Nephron (organoid): ENCODE measurements around the gene SF3B1.
"Not testable (repeated sequence)": the region's sequence is repeated elsewhere in the genome, so short reads cannot be mapped to it uniquely, and the experiment has no call there.

Experiments used
- H3K27ac Mint-ChIP-seq, 3 experiments: 2 replicates each; pipeline ENCODE4 v1.8.0; 2020; ENCODE audit warnings: mixed read lengths in 3 of 3, mild to moderate bottlenecking in 2 of 3, moderate library complexity in 1 of 3
- H3K27me3 Mint-ChIP-seq: 2 replicates; pipeline ENCODE4 v1.8.0; 2021; ENCODE audit warnings: low read depth, mild to moderate bottlenecking, moderate library complexity, mixed read lengths
- H3K36me3 Mint-ChIP-seq: 2 replicates; pipeline ENCODE4 v1.8.0; 2020; ENCODE audit warnings: low read depth, mixed read lengths
- H3K4me1 Mint-ChIP-seq: 2 replicates; pipeline ENCODE4 v1.8.0; 2020; ENCODE audit warnings: mixed read lengths
- H3K4me3 Mint-ChIP-seq, 3 experiments: 2 replicates each; pipeline ENCODE4 v1.8.0; 2020; ENCODE audit warnings: mild to moderate bottlenecking in 3 of 3, mixed read lengths in 3 of 3, moderate library complexity in 2 of 3
- H3K9me3 Mint-ChIP-seq: 2 replicates; pipeline ENCODE4 v1.8.0; 2020; ENCODE audit warnings: mixed read lengths
- TF ChIP-seq, protein P1 (sequence below), 3 experiments: fragments of 200-600 bp; sonication (generic); IDR thresholded peaks; one replicate each; pipeline ENCODE4 v1.5.0; 2021; ENCODE audit warnings: antibody characterized with exemption in 3 of 3; ENCODE audit not compliant: unreplicated experiment in 3 of 3

Gene SF3B1

GRCh38 chr2:197388866-197389587, 45.8 kb downstream of the SF3B1 start:
- Mint-ChIP-seq H3K27ac (no peak overlapping the region), H3K27me3 (no peaks in the 10 kb centered on the region), H3K4me3 (no peak overlapping the region), H3K36me3 (peaks cover 23% of the 10 kb centered on the region), H3K4me1 (no peaks in the 10 kb centered on the region), H3K9me3 (no peaks in the 10 kb centered on the region)
- TF ChIP-seq, protein P1, sequence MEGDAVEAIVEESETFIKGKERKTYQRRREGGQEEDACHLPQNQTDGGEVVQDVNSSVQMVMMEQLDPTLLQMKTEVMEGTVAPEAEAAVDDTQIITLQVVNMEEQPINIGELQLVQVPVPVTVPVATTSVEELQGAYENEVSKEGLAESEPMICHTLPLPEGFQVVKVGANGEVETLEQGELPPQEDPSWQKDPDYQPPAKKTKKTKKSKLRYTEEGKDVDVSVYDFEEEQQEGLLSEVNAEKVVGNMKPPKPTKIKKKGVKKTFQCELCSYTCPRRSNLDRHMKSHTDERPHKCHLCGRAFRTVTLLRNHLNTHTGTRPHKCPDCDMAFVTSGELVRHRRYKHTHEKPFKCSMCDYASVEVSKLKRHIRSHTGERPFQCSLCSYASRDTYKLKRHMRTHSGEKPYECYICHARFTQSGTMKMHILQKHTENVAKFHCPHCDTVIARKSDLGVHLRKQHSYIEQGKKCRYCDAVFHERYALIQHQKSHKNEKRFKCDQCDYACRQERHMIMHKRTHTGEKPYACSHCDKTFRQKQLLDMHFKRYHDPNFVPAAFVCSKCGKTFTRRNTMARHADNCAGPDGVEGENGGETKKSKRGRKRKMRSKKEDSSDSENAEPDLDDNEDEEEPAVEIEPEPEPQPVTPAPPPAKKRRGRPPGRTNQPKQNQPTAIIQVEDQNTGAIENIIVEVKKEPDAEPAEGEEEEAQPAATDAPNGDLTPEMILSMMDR (IDR thresholded peaks at IDR 0.05; ENCODE audit: unreplicated experiment in 3 of 3) = no peak

DNA sequence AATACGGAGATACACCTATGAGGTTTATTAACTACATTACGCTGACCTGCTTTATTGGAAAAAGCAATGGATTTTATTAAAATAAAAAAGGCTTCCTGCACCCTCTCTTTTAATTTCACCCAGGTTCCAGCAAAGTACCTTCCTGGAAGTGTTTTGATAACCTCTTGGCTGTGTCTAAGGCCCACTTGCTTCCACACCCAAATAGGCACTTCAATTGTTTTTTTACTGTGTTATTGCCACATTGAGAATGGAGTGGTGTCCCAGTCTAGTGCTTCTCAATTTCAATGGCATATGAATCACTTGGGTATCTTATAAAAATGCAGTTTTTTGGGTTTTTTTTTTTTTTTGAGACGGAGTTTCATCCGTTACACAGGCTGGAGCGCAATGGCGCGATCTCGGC, 47.6 kb downstream of the SF3B1 start:
- H3K36me3 Mint-ChIP-seq = peaks cover 13% of the 10 kb centered on the region
- no peak overlapping the region for H3K4me3 Mint-ChIP-seq
- TF ChIP-seq, protein P1 (IDR thresholded peaks at IDR 0.05; ENCODE audit: unreplicated experiment in 3 of 3) = no peak
- H3K27me3 Mint-ChIP-seq = no peaks in the 10 kb centered on the region
- no peaks in the 10 kb centered on the region for H3K9me3 Mint-ChIP-seq
- no peak overlapping the region for H3K27ac Mint-ChIP-seq
- no peaks in the 10 kb centered on the region for H3K4me1 Mint-ChIP-seq

DNA sequence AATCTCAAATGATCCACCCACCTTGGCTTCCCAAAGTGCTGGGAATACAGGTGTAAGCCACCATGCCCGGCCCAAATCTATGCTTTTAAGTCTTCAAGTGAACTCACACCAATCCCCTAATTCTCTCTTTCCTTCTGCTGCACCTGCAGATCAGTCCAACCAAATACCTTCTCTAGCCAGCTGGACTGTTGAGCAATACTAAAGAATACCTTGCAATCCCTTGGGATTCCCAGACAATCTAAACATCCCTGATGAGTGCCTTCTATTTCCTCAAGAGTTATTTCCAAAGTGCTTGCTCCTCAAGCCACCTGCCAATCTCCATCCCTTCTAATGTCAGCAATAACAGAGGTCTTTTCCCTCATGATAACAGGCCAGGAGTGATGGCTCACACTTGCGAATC, 48.6 kb downstream of the SF3B1 start:
- TF ChIP-seq, protein P1 (IDR thresholded peaks at IDR 0.05; ENCODE audit: unreplicated experiment in 3 of 3) = no peak
- Mint-ChIP-seq H3K27me3 (no peaks in the 10 kb centered on the region), H3K36me3 (peaks cover 6% of the 10 kb centered on the region), H3K4me3 (no peak overlapping the region), H3K27ac (no peak overlapping the region), H3K4me1 (no peaks in the 10 kb centered on the region), H3K9me3 (no peaks in the 10 kb centered on the region)

GRCh38 chr2:197383825-197384224, 51.0 kb downstream of the SF3B1 start:
- Mint-ChIP-seq H3K36me3 (no peaks in the 10 kb centered on the region), H3K4me1 (peaks cover 9% of the 10 kb centered on the region), H3K9me3 (no peaks in the 10 kb centered on the region), H3K27ac (no peak overlapping the region), H3K27me3 (no peaks in the 10 kb centered on the region), H3K4me3 (no peak overlapping the region)
- TF ChIP-seq, protein P1 (IDR thresholded peaks at IDR 0.05; ENCODE audit: unreplicated experiment in 3 of 3) = no peak

GRCh38 chr2:197381641-197382040, 53.2 kb downstream of the SF3B1 start:
- H3K36me3 Mint-ChIP-seq = no peaks in the 10 kb centered on the region
- H3K4me1 Mint-ChIP-seq = peaks cover 17% of the 10 kb centered on the region
- TF ChIP-seq, protein P1 (IDR thresholded peaks at IDR 0.05; ENCODE audit: unreplicated experiment in 3 of 3) = no peak
- H3K27me3 Mint-ChIP-seq = no peaks in the 10 kb centered on the region
- H3K27ac Mint-ChIP-seq = no peak overlapping the region
- H3K9me3 Mint-ChIP-seq = no peaks in the 10 kb centered on the region
- H3K4me3 Mint-ChIP-seq = no peak overlapping the region

DNA sequence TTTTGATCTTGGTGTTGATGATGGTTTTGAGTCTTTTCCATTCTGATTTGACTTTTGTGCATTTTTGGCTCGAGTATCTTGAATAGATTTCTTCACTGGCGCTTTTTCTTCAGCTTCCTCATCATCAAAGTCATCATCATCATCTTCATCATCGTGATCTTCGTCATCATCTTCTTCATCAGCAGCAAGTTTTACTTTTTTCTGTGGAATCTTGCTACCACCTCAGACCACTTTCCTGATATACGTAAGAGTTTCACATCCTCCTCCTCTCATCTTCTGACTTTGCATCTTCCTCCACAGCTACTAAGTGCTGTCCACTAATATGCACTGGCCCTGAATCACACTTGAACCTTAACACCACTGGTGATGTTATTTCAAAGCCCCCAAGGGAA, 54.9 kb downstream of the SF3B1 start:
- H3K4me1 Mint-ChIP-seq = peaks cover 17% of the 10 kb centered on the region
- not testable (repeated sequence) for H3K9me3 Mint-ChIP-seq, H3K27me3 Mint-ChIP-seq, H3K4me3 Mint-ChIP-seq, H3K36me3 Mint-ChIP-seq
- H3K27ac Mint-ChIP-seq = peak overlapping the region in 1 of 3 experiments; percentile 15

DNA sequence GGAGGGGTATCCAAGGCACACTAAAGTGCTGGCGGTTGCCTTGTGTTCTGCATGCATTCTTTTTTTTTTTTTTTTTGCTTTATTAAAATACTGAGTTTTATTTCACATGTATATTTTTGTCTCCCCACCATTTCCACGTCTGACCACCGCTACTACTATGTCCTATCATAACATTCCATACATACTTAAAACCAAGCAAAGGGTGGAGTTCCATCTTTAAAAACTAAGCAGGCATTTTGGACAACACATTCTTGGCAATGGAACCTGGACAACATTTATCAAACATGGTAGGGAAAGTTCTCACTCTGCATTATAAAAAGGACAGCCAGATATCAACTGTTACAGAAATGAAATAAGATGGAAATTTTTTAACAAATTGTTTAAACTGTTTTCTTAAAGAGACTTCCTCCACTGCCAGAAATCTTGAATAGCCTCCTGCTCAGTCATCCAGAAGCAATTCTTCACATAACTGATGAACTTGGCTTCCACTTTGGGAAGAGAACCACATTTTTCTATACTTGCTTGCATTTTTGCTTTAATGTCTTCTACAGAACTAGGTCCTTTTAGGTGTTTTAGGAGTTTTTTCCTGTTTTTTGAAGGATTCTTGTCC, 55.4 kb downstream of the SF3B1 start:
- Mint-ChIP-seq H3K27ac (peak overlapping the region in 2 of 3 experiments; percentile 15 to 24), H3K4me1 (peaks cover 17% of the 10 kb centered on the region)
- H3K27me3 Mint-ChIP-seq, H3K9me3 Mint-ChIP-seq, H3K36me3 Mint-ChIP-seq, H3K4me3 Mint-ChIP-seq: not testable (repeated sequence)
